Natural killer cell (primary cell): ENCODE data around the gene USP4. TPM values are rescaled to one million over a fixed set of nuclear protein-coding genes. Genes with fewer than 3 reads are reported as not detected.
"Not testable (repeated sequence)": the region's sequence is repeated elsewhere in the genome, so short reads cannot be mapped to it uniquely, and the experiment has no call there.

ENCODE experiments used
- ATAC-seq, 3 donors: fragments of 150-1000 bp in 2 of 3; fragments of 200-7000 bp in 1 of 3; cut with Tn5 transposase; 1 replicate in 1 of 3; 2 replicates in 2 of 3; pipeline ENCODE4 v1.10.0; 2021; ENCODE audit warnings: mild to moderate bottlenecking in 2 of 3, moderate library complexity in 2 of 3
- DNase-seq, 2 donors: peaks; one replicate each; pipeline versions ENCODE4 v3.0.0 to v3.0.0-alpha.2; 2013 to 2021; ENCODE audit warnings: mixed read lengths in 1 of 2
- H3K27ac ChIP-seq: one replicate; pipeline ENCODE4 v1.5.1; 2013; ENCODE audit warnings: mild to moderate bottlenecking, low read length
- H3K27me3 ChIP-seq: one replicate; pipeline ENCODE4 v1.6.1; 2013; ENCODE audit warnings: low read length; ENCODE audit not compliant: control insufficient read depth, insufficient read depth
- H3K36me3 ChIP-seq: one replicate; pipeline ENCODE4 v1.6.1; 2013; ENCODE audit warnings: low read length; ENCODE audit not compliant: control insufficient read depth, insufficient read depth
- H3K4me1 ChIP-seq: one replicate; pipeline ENCODE4 v1.6.1; 2013; ENCODE audit warnings: low read length; ENCODE audit not compliant: control insufficient read depth, insufficient read depth
- H3K4me3 ChIP-seq: one replicate; pipeline ENCODE4 v1.5.1; 2013; ENCODE audit warnings: low read length
- H3K9me3 ChIP-seq: one replicate; pipeline ENCODE4 v1.6.1; 2013; ENCODE audit warnings: low read length; ENCODE audit not compliant: control insufficient read depth, insufficient read depth
- H3K27ac Mint-ChIP-seq, 2 donors: one replicate each; pipeline ENCODE4 v1.8.0; 2022; ENCODE audit warnings: mild to moderate bottlenecking in 2 of 2, mixed read lengths in 2 of 2, moderate library complexity in 1 of 2
- H3K27me3 Mint-ChIP-seq, 2 donors: one replicate each; pipeline ENCODE4 v1.8.0; 2022; ENCODE audit warnings: low read depth in 2 of 2, mixed read lengths in 2 of 2
- H3K36me3 Mint-ChIP-seq: one replicate; pipeline ENCODE4 v1.8.0; 2022; ENCODE audit warnings: mixed read lengths
- H3K4me1 Mint-ChIP-seq, 2 donors: one replicate each; pipeline ENCODE4 v1.8.0; 2022; ENCODE audit warnings: mixed read lengths in 2 of 2
- H3K4me3 Mint-ChIP-seq: one replicate; pipeline ENCODE4 v1.8.0; 2022; ENCODE audit warnings: mild to moderate bottlenecking, moderate library complexity, mixed read lengths
- H3K9me3 Mint-ChIP-seq, 2 donors: one replicate each; pipeline ENCODE4 v1.8.0; 2022; ENCODE audit warnings: mixed read lengths in 2 of 2
- CTCF ChIP-seq: fragments of 200-600 bp; IDR thresholded peaks from one replicate; pipeline ENCODE4 v1.8.0; 2022; ENCODE audit warnings: antibody characterized with exemption
- WGBS: methylation state at CpG from one replicate; pipeline ENCODE4 v1.1.7; 2013; ENCODE audit warnings: missing lambda C conversion rate; ENCODE audit not compliant: insufficient coverage; 5-methylcytosine and 5-hydroxymethylcytosine counted together
- intact Hi-C: fragments of 100-400 bp; cut with micrococcal nuclease; formaldehyde crosslinking; loops from one replicate; pipeline ENCODE4 v1.14.2; 2022
- total RNA-seq, 4 donors: library from RNA; stranded (reverse); fragments of 120-200 nt in 1 of 4; gene quantifications; one replicate each; pipeline versions ENCODE4 v1.2.3 to v1.2.4, GENCODE V29; 2013 to 2022

USP4 gene
- total RNA-seq, 3 donors from 2014 or later (not counting 1 experiment from before 2014, with no cell fraction given), result 110 to 138 (median 135) TPM

GRCh38 chr3:49352281-49352680 lies 12.4 kb upstream of the USP4 start:
- no peaks in the 10 kb centered on the region for H3K27me3 ChIP-seq
- H3K9me3 ChIP-seq, result no peaks in the 10 kb centered on the region
- Mint-ChIP-seq H3K27me3 (no peaks in the 10 kb centered on the region), H3K9me3 (no peaks in the 10 kb centered on the region), H3K27ac (no peak overlapping the region), H3K36me3 (no peaks in the 10 kb centered on the region), H3K4me3 (no peak overlapping the region), H3K4me1 (peaks cover 10 to 17% of the 10 kb centered on the region in 2 donors)
- no peak overlapping the region for H3K4me3 ChIP-seq
- no peak for DNase-seq
- no peak for TF ChIP-seq CTCF
- H3K36me3 ChIP-seq, result peaks cover 4% of the 10 kb centered on the region
- no peak for ATAC-seq
- 65% methylated on average over 2 of the region's 2 CpGs for WGBS
- peaks cover 27% of the 10 kb centered on the region for H3K4me1 ChIP-seq
- intact Hi-C loops, result no loop called here
- peak overlapping the region; percentile 58 for H3K27ac ChIP-seq

DNA sequence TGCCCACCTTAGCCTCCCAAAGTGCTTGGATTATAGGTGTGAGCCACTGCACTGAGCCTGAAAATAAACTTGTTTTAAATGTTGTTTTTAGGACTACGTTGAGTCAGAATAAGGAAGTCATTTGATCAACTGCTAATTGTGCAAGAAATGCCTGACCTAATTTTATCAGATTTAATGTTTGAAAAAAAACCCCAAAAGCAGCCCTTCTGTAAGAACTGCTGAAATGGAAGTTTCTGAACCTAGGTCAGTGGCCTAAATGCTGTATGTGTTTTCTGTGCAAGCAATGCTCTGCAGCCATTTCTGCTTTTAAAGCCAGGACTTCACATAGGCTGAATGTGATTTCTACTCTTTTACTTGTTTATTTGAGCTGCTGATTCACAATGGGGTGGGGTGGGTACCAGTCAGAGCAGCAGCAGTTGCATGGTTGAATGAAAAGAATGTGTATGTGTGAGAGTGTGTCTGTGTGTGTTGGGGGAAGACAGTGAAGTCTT lies 11.7 kb upstream of the USP4 start:
- Mint-ChIP-seq H3K27me3 (no peaks in the 10 kb centered on the region), H3K4me1 (peaks cover 5 to 9% of the 10 kb centered on the region in 2 donors), H3K9me3 (no peaks in the 10 kb centered on the region), H3K27ac (peak overlapping the region in 1 of 2 donors; percentile 29), H3K4me3 (no peak overlapping the region), H3K36me3 (no peaks in the 10 kb centered on the region)
- 0% methylated on average over 1 of the region's 1 CpG for WGBS
- no peak for TF ChIP-seq CTCF
- no peak for DNase-seq
- no peaks in the 10 kb centered on the region for H3K27me3 ChIP-seq
- peak in 1 of 3 donors; percentile 59 for ATAC-seq
- H3K4me3 ChIP-seq, result no peak overlapping the region
- intact Hi-C loops, result no loop called here
- no peaks in the 10 kb centered on the region for H3K9me3 ChIP-seq
- peaks cover 3% of the 10 kb centered on the region for H3K36me3 ChIP-seq
- peak overlapping the region; percentile 58 for H3K27ac ChIP-seq
- H3K4me1 ChIP-seq, result peaks cover 19% of the 10 kb centered on the region

GRCh38 chr3:49349348-49350114 lies 9.7 kb upstream of the USP4 start:
- Mint-ChIP-seq H3K4me3 (no peak overlapping the region), H3K9me3 (no peaks in the 10 kb centered on the region), H3K27me3 (no peaks in the 10 kb centered on the region), H3K36me3 (no peaks in the 10 kb centered on the region), H3K27ac (no peak overlapping the region), H3K4me1 (peaks cover 0 to 5% of the 10 kb centered on the region in 2 donors)
- H3K27me3 ChIP-seq, result no peaks in the 10 kb centered on the region
- DNase-seq (no peak), ATAC-seq (no peak)
- 72% methylated on average over 3 of the region's 3 CpGs for WGBS
- peaks cover 23% of the 10 kb centered on the region for H3K4me1 ChIP-seq
- no peak overlapping the region for H3K4me3 ChIP-seq
- no peaks in the 10 kb centered on the region for H3K9me3 ChIP-seq
- no peaks in the 10 kb centered on the region for H3K36me3 ChIP-seq
- no peak for TF ChIP-seq CTCF
- no peak overlapping the region for H3K27ac ChIP-seq
- intact Hi-C loops, result no loop called here

GRCh38 chr3:49348361-49348760 lies 8.5 kb upstream of the USP4 start:
- H3K4me1 ChIP-seq, result peaks cover 30% of the 10 kb centered on the region
- H3K27me3 ChIP-seq, H3K9me3 Mint-ChIP-seq, H3K27ac Mint-ChIP-seq, DNase-seq, H3K4me3 ChIP-seq, ATAC-seq, H3K4me1 Mint-ChIP-seq, H3K4me3 Mint-ChIP-seq, intact Hi-C loops, H3K27ac ChIP-seq, H3K36me3 Mint-ChIP-seq, H3K9me3 ChIP-seq, H3K27me3 Mint-ChIP-seq, H3K36me3 ChIP-seq: not testable (repeated sequence)
- WGBS, result 87% methylated on average over 11 of the region's 12 CpGs
